Activated CD8-positive, alpha-beta T cell treated with anti-CD3 and anti-CD28 coated beads for 36 hours (primary cell): ENCODE results near the gene FBXO31. TPM values are rescaled to one million over a fixed set of nuclear protein-coding genes. Genes with fewer than 3 reads are reported as not detected.
A peak's percentile ranks its signal among the peaks of the same experiment; 100 is the strongest.

Experiments used
- ATAC-seq: fragments of 200-7000 bp; cut with Tn5 transposase; one replicate; pipeline ENCODE4 v1.10.0; 2021; ENCODE audit warnings: mild to moderate bottlenecking, moderate library complexity
- CTCF ChIA-PET: fragments of 350-600 bp; sonication (Branson Sonifier 250); formaldehyde crosslinking; loops from one replicate; lab custom pipeline; 2021; ENCODE audit warnings: antibody characterized with exemption; lab: Charles Lee
- POLR2A ChIA-PET: fragments of 350-600 bp; sonication (Branson Sonifier 250); formaldehyde crosslinking; loops from one replicate; lab custom pipeline; 2021; ENCODE audit warnings: antibody characterized with exemption; lab: Charles Lee
- DNase-seq: peaks from one replicate; pipeline ENCODE4 v3.0.0-alpha.2; 2020
- H3K27ac Mint-ChIP-seq: one replicate; pipeline ENCODE4 v1.8.0; 2021; ENCODE audit warnings: mild to moderate bottlenecking, mixed read lengths
- H3K27me3 Mint-ChIP-seq: one replicate; pipeline ENCODE4 v1.8.0; 2021; ENCODE audit warnings: mixed read lengths
- H3K36me3 Mint-ChIP-seq: one replicate; pipeline ENCODE4 v1.8.0; 2021; ENCODE audit warnings: low read depth, mixed read lengths
- H3K4me1 Mint-ChIP-seq: one replicate; pipeline ENCODE4 v1.8.0; 2021; ENCODE audit warnings: low read depth, mixed read lengths
- H3K4me3 Mint-ChIP-seq: one replicate; pipeline ENCODE4 v1.8.0; 2021; ENCODE audit warnings: mild to moderate bottlenecking, moderate library complexity, mixed read lengths
- H3K9me3 Mint-ChIP-seq: one replicate; pipeline ENCODE4 v1.8.0; 2021; ENCODE audit warnings: mixed read lengths
- CTCF ChIP-seq: fragments of 200-600 bp; IDR thresholded peaks from one replicate; pipeline ENCODE4 v1.8.0; 2022; ENCODE audit warnings: antibody characterized with exemption, mild to moderate bottlenecking
- intact Hi-C: fragments of 100-400 bp; cut with micrococcal nuclease; formaldehyde crosslinking; loops from one replicate; pipeline ENCODE4 v1.10.0; 2022
- total RNA-seq, 2 experiments: library from RNA; stranded (reverse); gene quantifications; one replicate each; pipeline ENCODE4 v1.2.3, GENCODE V29; 2021

The FBXO31 gene
- 10 to 100 TPM; 32.0 to 32.7 TPM for total RNA-seq

- POLR2A ChIA-PET = interaction anchor here (0.9 to 4.5 kb wide), 9 partner anchors 9 to 70 kb away, joined by 3 to 34 read pairs (median 3); partner anchors contain the start of genes C16orf95 and MAP1LC3B
- peak; percentile 74 for ATAC-seq
These were observed at the start of gene FBXO31 for GRCh38 chr16:87383505-87384161. Gene FBXO31 (minus strand): TSS chr16:87383776. CDS start chr16:87383744, 32 bp downstream.

GRCh38 chr16:87432330-87432915 lies 48.8 kb upstream of the FBXO31 start:
- intact Hi-C loops = loop anchor here (10.0 kb wide), 1 partner anchor 62 kb away; the partner anchor contains the start of gene ZCCHC14

More at GRCh38 chr16:87383505-87384161, at the start of gene FBXO31:
- H3K9me3 Mint-ChIP-seq = no peaks in the 10 kb centered on the region
- DNase-seq = peak; percentile 91
- peaks cover 2% of the 10 kb centered on the region for H3K27me3 Mint-ChIP-seq
- intact Hi-C loops = no loop called here
- TF ChIP-seq CTCF = no peak
- peak within 1 kb of the TSS; percentile 80 for H3K4me3 Mint-ChIP-seq
- peak within 1 kb of the TSS; percentile 94 for H3K27ac Mint-ChIP-seq
- peaks cover 20% of the 10 kb centered on the region for H3K36me3 Mint-ChIP-seq
- CTCF ChIA-PET = interaction anchor here (0.8 to 5.4 kb wide), 7 partner anchors 11 to 488 kb away, joined by 3 to 32 read pairs (median 3); partner anchors contain the start of gene C16orf95
- peaks cover 57% of the 10 kb centered on the region for H3K4me1 Mint-ChIP-seq

GRCh38 chr16:87431926-87432325 lies 48.4 kb upstream of the FBXO31 start:
- no peak overlapping the region for H3K4me3 Mint-ChIP-seq
- DNase-seq (no peak), ATAC-seq (no peak)
- TF ChIP-seq CTCF = no peak
- peaks cover 20% of the 10 kb centered on the region for H3K4me1 Mint-ChIP-seq
- ChIA-PET POLR2A (no interaction called here), CTCF (no interaction called here)
- H3K36me3 Mint-ChIP-seq = peaks cover 2% of the 10 kb centered on the region
- no peaks in the 10 kb centered on the region for H3K27me3 Mint-ChIP-seq
- intact Hi-C loops = loop anchor here (10.0 kb wide), 1 partner anchor 63 kb away; the partner anchor contains the start of gene ZCCHC14
- no peaks in the 10 kb centered on the region for H3K9me3 Mint-ChIP-seq
- no peak overlapping the region for H3K27ac Mint-ChIP-seq

More at GRCh38 chr16:87432330-87432915, 48.8 kb upstream of the FBXO31 start:
- H3K4me3 Mint-ChIP-seq = no peak overlapping the region
- CTCF ChIA-PET = no interaction called here
- no peak overlapping the region for H3K27ac Mint-ChIP-seq
- POLR2A ChIA-PET = no interaction called here
- peaks cover 21% of the 10 kb centered on the region for H3K4me1 Mint-ChIP-seq
- H3K9me3 Mint-ChIP-seq = no peaks in the 10 kb centered on the region
- H3K36me3 Mint-ChIP-seq = peaks cover 2% of the 10 kb centered on the region
- no peaks in the 10 kb centered on the region for H3K27me3 Mint-ChIP-seq
- ATAC-seq (no peak), DNase-seq (no peak)
- no peak for TF ChIP-seq CTCF

GRCh38 chr16:87426423-87427215 lies 43.0 kb upstream of the FBXO31 start:
- no peak for ATAC-seq
- no peaks in the 10 kb centered on the region for H3K4me1 Mint-ChIP-seq
- TF ChIP-seq CTCF = no peak
- ChIA-PET CTCF (interaction anchor here (0.9 to 1.2 kb wide), 3 partner anchors 10 to 210 kb away, joined by 3 to 8 read pairs (median 4); no protein-coding TSS in a partner anchor), POLR2A (no interaction called here)
- no peak overlapping the region for H3K27ac Mint-ChIP-seq
- H3K27me3 Mint-ChIP-seq = no peaks in the 10 kb centered on the region
- H3K9me3 Mint-ChIP-seq = no peaks in the 10 kb centered on the region
- intact Hi-C loops = no loop called here
- H3K4me3 Mint-ChIP-seq = no peak overlapping the region
- DNase-seq = no peak
- H3K36me3 Mint-ChIP-seq = peaks cover 2% of the 10 kb centered on the region
